Endodermal cell (in vitro differentiated cells): ENCODE results near the gene RASA2. TPM values are rescaled to one million over a fixed set of nuclear protein-coding genes. Genes with fewer than 3 reads are reported as not detected.

Experiments
- DNase-seq: peaks from one replicate; pipeline ENCODE4 v3.0.0-alpha.2; 2017
- H3K27ac ChIP-seq: 2 replicates; pipeline ENCODE4 v1.5.1; 2013; ENCODE audit warnings: mild to moderate bottlenecking, low read depth, low read length, moderate library complexity
- H3K27me3 ChIP-seq: 2 replicates; pipeline ENCODE4 v1.6.1; 2013; ENCODE audit warnings: mild to moderate bottlenecking, low read length, moderate library complexity; ENCODE audit not compliant: insufficient read depth, control insufficient read depth, poor library complexity, severe bottlenecking
- H3K36me3 ChIP-seq: 2 replicates; pipeline ENCODE4 v1.7.0; 2013; ENCODE audit warnings: mild to moderate bottlenecking, low read length, moderate library complexity; ENCODE audit not compliant: control insufficient read depth, insufficient read depth
- H3K4me1 ChIP-seq: one replicate; pipeline ENCODE4 v1.7.0; 2013; ENCODE audit warnings: low read length; ENCODE audit not compliant: control insufficient read depth, insufficient read depth
- H3K4me3 ChIP-seq: 2 replicates; pipeline ENCODE4 v1.5.1; 2013; ENCODE audit warnings: mild to moderate bottlenecking, low read length, moderate library complexity
- H3K9ac ChIP-seq: 2 replicates; pipeline ENCODE4 v1.6.1; 2013; ENCODE audit warnings: mild to moderate bottlenecking, low read length, moderate library complexity; ENCODE audit not compliant: poor library complexity, severe bottlenecking; ENCODE audit errors: extremely low read depth
- H3K9me3 ChIP-seq: 2 replicates; pipeline ENCODE4 v1.6.1; 2013; ENCODE audit warnings: mild to moderate bottlenecking, low read length, moderate library complexity; ENCODE audit not compliant: control insufficient read depth
- H3K27ac Mint-ChIP-seq: 2 replicates; pipeline ENCODE4 v1.8.0; 2020; ENCODE audit warnings: mixed read lengths
- H3K27me3 Mint-ChIP-seq: 2 replicates; pipeline ENCODE4 v1.8.0; 2021; ENCODE audit warnings: mild to moderate bottlenecking, mixed read lengths; ENCODE audit not compliant: insufficient read depth
- H3K36me3 Mint-ChIP-seq: 2 replicates; pipeline ENCODE4 v1.8.0; 2020; ENCODE audit warnings: low read depth, mixed read lengths
- H3K4me1 Mint-ChIP-seq: 2 replicates; pipeline ENCODE4 v1.8.0; 2020; ENCODE audit warnings: mixed read lengths
- H3K4me3 Mint-ChIP-seq: 2 replicates; pipeline ENCODE4 v1.8.0; 2020; ENCODE audit warnings: mild to moderate bottlenecking, moderate library complexity, mixed read lengths
- H3K9me3 Mint-ChIP-seq: 2 replicates; pipeline ENCODE4 v1.8.0; 2020; ENCODE audit warnings: mild to moderate bottlenecking, mixed read lengths
- CTCF ChIP-seq: fragments of 200-600 bp; sonication (generic); conservative IDR thresholded peaks from 2 replicates; pipeline ENCODE4 v1.5.0; 2021; ENCODE audit warnings: antibody characterized with exemption, mild to moderate bottlenecking
- WGBS, 2 experiments: methylation state at CpG; one replicate each; pipeline versions ENCODE4 v1.1.5 to v1.1.7; 2013; ENCODE audit warnings: missing lambda C conversion rate in 2 of 2, mixed read lengths in 1 of 2; ENCODE audit not compliant: insufficient coverage in 1 of 2, insufficient read length in 1 of 2; 5-methylcytosine and 5-hydroxymethylcytosine counted together
- total RNA-seq, 2 donors: library from RNA; stranded (reverse); fragmentation: NEBNext Ultra II Directional in 1 of 2; extraction: Animal tissue kit (Norgen Biotek cat#: 25700) in 1 of 2; gene quantifications; 2 replicates in 1 of 2; 3 replicates in 1 of 2; pipeline ENCODE4 v1.2.1, GENCODE V29; 2021

RASA2 gene
- total RNA-seq, 2 donors from 2014 or later = 20.5 to 25.0 TPM

- H3K27me3 Mint-ChIP-seq = peaks cover 7% of the 10 kb centered on the region
- no peaks in the 10 kb centered on the region for H3K4me1 ChIP-seq
- H3K4me3 ChIP-seq = no peak overlapping the region
- no peaks in the 10 kb centered on the region for H3K4me1 Mint-ChIP-seq
- no peak overlapping the region for H3K4me3 Mint-ChIP-seq
- no peaks in the 10 kb centered on the region for H3K27me3 ChIP-seq
- no peak overlapping the region for H3K27ac Mint-ChIP-seq
- H3K9ac ChIP-seq = no peak overlapping the region
- peaks cover 18% of the 10 kb centered on the region for H3K9me3 Mint-ChIP-seq
- no peak overlapping the region for H3K27ac ChIP-seq
- H3K36me3 Mint-ChIP-seq = no peaks in the 10 kb centered on the region
- no peaks in the 10 kb centered on the region for H3K9me3 ChIP-seq
- DNase-seq = no peak
- no peaks in the 10 kb centered on the region for H3K36me3 ChIP-seq
- WGBS, 2 experiments = 87 to 94% methylated on average over 5 of the region's 5 CpGs
- no peak for TF ChIP-seq CTCF
These were observed 15.7 kb upstream of the RASA2 start for GRCh38 chr3:141471160-141471559.

- WGBS, 2 experiments = 97% methylated on average over 2 of the region's 2 CpGs; no CpG with 5 or more reads in 1 of the 2 experiments
- Mint-ChIP-seq H3K4me3 (no peak overlapping the region), H3K9me3 (peaks cover 12% of the 10 kb centered on the region), H3K36me3 (no peaks in the 10 kb centered on the region), H3K4me1 (peaks cover 5% of the 10 kb centered on the region), H3K27me3 (peaks cover 24% of the 10 kb centered on the region), H3K27ac (no peak overlapping the region)
- no peak overlapping the region for H3K27ac ChIP-seq
- H3K9ac ChIP-seq = no peak overlapping the region
- no peaks in the 10 kb centered on the region for H3K36me3 ChIP-seq
- H3K27me3 ChIP-seq = no peaks in the 10 kb centered on the region
- no peak for DNase-seq
- H3K9me3 ChIP-seq = no peaks in the 10 kb centered on the region
- H3K4me3 ChIP-seq = no peak overlapping the region
- H3K4me1 ChIP-seq = no peaks in the 10 kb centered on the region
- TF ChIP-seq CTCF = no peak
These were observed 10.8 kb upstream of the RASA2 start for GRCh38 chr3:141476033-141476432.

- Histone ChIP-seq H3K9me3 (no peaks in the 10 kb centered on the region), H3K4me1 (no peaks in the 10 kb centered on the region), H3K27ac (no peak overlapping the region), H3K9ac (no peak overlapping the region), H3K36me3 (no peaks in the 10 kb centered on the region), H3K4me3 (no peak overlapping the region), H3K27me3 (no peaks in the 10 kb centered on the region)
- no peak overlapping the region for H3K27ac Mint-ChIP-seq
- no peak for DNase-seq
- H3K27me3 Mint-ChIP-seq = peaks cover 29% of the 10 kb centered on the region
- no peak overlapping the region for H3K4me3 Mint-ChIP-seq
- WGBS, 2 experiments = 88 to 100% methylated on average over 1 to 4 of the region's 4 CpGs
- H3K9me3 Mint-ChIP-seq = peaks cover 5% of the 10 kb centered on the region
- H3K4me1 Mint-ChIP-seq = peaks cover 6% of the 10 kb centered on the region
- no peaks in the 10 kb centered on the region for H3K36me3 Mint-ChIP-seq
- TF ChIP-seq CTCF = no peak
These were observed 9.6 kb upstream of the RASA2 start for GRCh38 chr3:141477224-141477623.
